SKM-1 treated with dmso at 0.1 percent for 144 hours (cell line): Measurements from ENCODE around the gene STAT3.
A peak's percentile ranks its signal among the peaks of the same experiment; 100 is the strongest.

ENCODE experiments used
- DNase-seq: peaks from one replicate; lab custom pipeline; 2025; ENCODE audit not compliant: unreplicated experiment; lab: John Stamatoyannopoulos, UW

The STAT3 gene

GRCh38 chr17:42354956-42355843 is 33.0 kb downstream of the STAT3 start:
- no peak for DNase-seq

GRCh38 chr17:42348104-42348503 is 40.1 kb downstream of the STAT3 start:
- no peak for DNase-seq

- DNase-seq: no peak
Observed at GRCh38 chr17:42347606-42348005, 40.6 kb downstream of the STAT3 start.

DNA sequence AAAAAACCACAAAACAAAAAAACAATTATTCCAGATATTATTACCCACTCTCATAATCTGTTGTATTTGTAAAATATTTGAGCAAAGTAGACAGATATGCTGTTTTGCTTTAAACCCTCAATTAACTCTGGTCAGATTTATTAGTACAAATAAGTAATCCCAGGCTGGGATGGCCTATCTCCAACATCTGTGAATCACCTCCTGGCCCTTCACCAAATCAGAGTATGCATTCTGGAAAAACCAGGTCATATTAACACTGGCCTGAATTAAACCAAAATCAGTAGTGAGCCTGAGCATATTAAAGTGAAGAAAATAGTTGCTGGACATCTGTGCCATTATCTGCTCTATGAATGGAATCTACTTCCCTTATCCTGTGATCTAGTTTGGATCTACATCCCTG is 41.0 kb downstream of the STAT3 start:
- no peak for DNase-seq

GRCh38 chr17:42346481-42346880 is 41.8 kb downstream of the STAT3 start:
- no peak for DNase-seq

- no peak for DNase-seq
Observed at GRCh38 chr17:42345396-42346073, 42.7 kb downstream of the STAT3 start.

DNA sequence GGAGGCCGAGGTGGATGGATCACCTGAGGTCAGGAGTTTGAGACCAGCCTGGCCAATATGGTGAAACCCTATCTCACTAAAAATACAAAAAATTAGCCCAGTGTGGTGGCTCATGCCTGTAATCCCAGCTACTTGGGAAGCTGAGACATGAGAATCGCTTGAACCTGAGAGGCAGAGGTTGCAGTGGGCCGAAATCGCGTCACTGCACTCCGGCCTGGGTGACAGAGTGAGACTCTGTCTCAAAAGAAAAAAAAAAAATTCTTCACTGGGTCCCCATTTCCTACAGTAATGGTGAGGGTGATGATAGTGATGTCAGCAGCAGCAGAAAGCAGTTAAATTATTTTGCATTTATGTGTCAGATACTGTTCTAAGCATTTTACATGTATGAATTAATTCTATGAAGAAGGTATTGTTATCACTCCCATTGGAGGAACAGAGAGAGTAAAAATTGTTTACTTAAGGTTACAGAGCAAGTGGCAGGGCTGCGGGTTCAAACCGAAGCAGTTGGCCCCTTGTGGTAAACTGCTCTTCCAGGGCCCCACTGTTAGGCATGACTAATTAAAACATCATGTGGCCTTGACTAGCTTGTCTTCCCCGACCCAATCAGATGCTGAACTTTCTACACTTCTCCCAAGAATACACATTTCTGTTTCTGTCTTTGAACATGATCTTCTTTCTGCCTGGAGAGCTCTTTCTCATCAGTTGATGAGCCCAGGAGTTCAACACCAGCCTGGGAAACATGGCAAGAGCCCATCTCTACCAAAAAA is 45.8 kb downstream of the STAT3 start:
- DNase-seq: no peak

- no peak for DNase-seq
Observed at GRCh38 chr17:42341568-42341967, 46.7 kb downstream of the STAT3 start.

- DNase-seq: no peak
Observed at GRCh38 chr17:42340691-42341127, 47.5 kb downstream of the STAT3 start.

DNA sequence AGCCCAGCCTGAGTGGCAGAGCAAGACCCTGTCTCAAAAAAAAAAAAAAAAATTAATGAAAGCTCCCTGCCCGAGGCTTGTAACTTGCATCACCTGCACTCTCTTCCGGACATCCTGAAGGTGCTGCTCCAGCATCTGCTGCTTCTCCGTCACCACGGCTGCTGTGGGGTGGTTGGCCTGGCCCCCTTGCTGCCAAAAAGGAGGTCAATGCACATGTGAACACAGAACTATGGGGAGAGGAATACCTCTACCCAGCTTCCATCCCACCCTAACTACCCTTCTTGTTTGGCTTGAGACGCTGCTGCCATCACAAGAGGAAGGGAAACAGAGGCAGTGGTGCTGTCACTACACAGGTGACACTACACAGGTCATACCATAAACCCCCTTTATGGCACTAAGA is 49.0 kb downstream of the STAT3 start:
- DNase-seq: no peak

DNA sequence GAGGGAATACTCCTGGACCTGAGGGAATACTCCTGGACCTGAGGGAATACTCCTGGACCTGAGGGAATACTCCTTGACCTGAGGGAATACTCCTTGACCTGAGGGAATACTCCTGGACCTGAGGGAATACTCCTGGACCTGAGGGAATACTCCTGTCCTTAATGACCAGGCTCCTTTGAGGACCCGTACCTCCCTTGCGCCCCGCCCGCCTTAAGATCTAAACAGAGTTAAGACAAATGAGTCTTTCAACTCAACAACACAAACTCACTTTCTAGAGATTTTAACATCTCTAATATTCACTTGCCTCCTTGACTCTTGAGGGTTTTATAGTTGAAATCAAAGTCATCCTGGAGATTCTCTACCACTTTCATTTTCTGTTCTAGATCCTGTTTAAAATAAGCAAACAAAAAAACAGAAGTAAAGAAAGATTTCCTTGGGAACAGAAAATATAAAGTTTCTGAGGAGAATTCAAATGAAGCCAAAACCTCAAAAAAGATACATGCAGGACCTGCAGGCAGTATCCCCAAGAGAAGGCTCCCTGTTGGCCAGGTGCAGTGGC is 49.7 kb downstream of the STAT3 start:
- no peak for DNase-seq

DNA sequence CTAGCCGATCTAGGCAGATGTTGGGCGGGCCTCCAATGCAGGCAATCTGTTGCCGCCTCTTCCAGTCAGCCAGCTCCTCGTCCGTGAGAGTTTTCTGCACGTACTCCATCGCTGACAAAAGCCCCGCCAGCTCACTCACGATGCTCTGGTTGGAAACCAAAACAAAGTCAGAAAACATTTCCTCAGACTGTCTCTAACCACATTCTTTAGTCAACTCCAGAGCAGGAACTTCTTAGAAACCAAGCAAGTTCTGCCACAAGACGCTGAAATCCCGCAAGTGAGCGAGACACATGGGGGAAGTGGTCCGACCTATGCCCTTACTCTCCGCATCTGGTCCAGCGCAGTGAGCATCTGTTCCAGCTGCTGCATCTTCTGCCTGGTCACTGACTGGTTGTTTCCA is 50.8 kb downstream of the STAT3 start:
- DNase-seq: no peak

DNA sequence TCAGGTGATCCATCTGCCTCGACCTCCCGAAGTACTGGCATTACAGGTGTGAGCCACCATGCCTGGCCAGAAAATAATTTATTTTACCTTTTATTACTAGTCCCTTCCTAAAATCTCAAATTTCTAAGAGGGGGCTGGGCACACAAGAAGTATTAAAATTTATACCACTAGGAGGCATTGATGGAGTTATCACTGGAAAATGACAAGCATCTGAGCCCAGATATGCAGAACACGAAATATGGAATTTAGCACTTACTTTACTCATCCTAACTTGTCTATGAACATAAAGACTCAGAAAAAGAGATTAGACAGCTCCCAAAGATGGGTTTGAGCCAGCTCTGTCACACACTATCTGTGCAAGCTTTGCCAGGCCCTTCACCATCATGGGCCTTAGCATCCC is 53.6 kb downstream of the STAT3 start:
- no peak for DNase-seq

DNA sequence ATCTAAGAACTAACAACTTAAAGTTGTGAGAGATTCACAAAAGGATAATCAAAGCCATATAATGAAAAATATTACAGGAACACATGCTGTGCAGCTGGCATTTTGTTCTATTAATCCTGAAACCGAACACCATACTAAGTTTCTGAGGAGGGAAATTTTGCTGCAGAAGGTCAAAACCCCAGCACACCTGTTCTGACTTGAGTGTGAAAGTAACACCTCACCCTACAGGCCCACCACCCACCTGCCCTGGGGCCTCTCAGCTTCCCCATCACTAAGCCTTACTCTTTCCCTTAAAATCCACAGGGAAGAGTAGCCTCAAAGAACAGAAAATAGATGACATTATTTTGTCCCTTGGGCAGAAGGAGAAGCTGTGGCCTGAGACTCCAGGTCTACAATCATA is 55.2 kb downstream of the STAT3 start:
- no peak for DNase-seq

DNA sequence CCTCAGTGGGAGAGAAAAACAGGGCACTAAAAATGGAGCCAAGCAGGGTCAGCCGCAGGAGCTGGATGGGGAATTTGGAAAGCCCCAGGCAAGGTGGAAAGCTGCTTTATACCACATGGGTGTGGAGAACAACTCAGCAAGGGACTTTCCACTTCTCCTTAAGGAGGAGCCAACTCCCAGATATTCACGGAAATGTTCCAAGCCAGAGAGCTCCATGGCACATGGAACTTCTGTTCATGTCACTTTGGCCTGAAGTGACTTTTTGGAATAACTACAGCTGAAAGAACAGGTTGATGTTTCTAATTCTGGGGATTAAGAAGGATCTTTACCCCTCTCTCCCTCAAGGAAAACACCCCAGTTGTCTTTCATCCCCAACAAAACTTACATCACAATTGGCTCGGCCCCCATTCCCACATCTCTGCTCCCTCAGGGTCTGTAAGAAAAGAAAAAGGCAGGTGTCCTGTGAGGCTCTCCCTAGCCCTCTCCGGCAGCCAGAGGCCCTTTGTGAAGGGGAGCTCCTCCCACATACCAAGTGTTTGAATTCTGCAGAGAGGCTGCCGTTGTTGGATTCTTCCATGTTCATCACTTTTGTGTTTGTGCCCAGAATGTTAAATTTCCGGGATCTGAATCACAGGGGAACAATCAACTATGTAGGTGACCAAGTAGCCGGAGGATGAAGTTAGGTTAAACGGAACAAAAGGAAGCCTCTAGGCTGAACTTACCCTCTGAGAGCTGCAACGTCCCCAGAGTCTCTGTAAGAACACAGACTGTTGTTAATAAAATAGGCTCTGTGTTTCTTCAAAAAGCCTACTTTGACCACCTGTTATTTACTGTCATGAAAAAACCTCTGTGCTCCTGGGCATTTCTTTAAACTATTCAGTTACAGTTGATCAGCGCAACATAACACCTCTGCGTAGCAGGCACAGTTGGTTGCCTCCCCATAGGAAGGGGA is 58.9 kb downstream of the STAT3 start:
- DNase-seq: no peak

DNA sequence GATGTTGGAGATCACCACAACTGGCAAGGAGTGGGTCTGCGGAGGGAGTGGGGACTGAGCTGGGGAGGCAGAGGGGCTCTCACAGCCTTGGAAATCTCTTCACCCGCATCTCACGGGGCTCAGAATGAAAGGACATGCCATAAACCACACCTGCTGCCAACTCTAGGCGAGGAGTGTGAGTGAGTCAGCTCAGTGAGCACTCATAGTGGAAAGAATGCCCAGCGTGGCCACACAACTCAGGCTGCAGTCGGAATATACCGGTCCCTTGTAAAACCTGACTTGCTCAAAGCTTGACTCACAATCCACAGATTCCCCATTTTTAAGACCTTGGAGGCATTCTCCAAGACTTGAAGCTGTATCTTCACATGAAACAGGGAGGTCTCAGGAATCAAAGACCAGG is 63.2 kb downstream of the STAT3 start:
- DNase-seq: no peak

DNA sequence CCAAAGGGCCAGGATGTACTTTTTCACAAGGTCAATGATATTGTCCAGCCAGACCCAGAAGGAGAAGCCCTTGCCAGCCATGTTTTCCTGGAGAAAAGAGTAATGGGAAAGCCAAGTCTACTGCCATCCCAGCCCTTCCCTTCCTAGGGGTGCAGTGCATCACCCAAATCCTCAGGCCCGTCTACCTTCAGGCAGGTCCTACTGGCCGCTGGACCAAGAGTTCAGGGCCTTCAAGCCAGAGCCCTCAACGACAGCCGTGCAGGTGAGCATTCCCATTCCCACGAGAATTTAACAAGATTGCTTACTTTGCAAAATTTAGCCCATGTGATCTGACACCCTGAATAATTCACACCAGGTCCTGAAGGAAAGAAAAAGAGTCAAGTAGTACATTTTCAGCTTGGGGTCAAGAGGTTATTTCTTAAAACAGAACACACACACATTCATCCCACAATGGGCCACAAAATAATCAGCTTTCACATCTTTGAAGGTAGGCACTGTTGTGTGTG is 64.9 kb downstream of the STAT3 start:
- no peak for DNase-seq

- peak; percentile 84 for DNase-seq
Observed at GRCh38 chr17:42322382-42323267, 65.6 kb downstream of the STAT3 start.

- no peak for DNase-seq
Observed at GRCh38 chr17:42321555-42321954, 66.7 kb downstream of the STAT3 start.
